ENCODE results near the gene HOGA1.
"Not testable (repeated sequence)": the region's sequence is repeated elsewhere in the genome, so short reads cannot be mapped to it uniquely, and the experiment has no call there.

The HOGA1 gene

GRCh38 chr10:97551271-97551670, 32.9 kb upstream of the HOGA1 start:
- no peak for TF ChIP-seq CTCF (IDR thresholded peaks at IDR 0.05; ENCODE audit: insufficient read depth, low read length, poor library complexity, severe bottlenecking)

GRCh38 chr10:97553575-97554031, 30.6 kb upstream of the HOGA1 start:
- Histone ChIP-seq H3K4me3 (replicated peaks; ENCODE audit: low read depth, low read length) (no peak overlapping the region), H3K27me3 (replicated peaks; ENCODE audit: control insufficient read depth, insufficient read depth, low read length) (no peaks in the 10 kb centered on the region), H3K36me3 (ENCODE audit: control insufficient read depth, insufficient read depth, low read length) (no peaks in the 10 kb centered on the region)
- peak; percentile 91 for TF ChIP-seq CTCF (IDR thresholded peaks at IDR 0.05; ENCODE audit: insufficient read depth, low read length, poor library complexity, severe bottlenecking)
- peak; percentile 54 for DNase-seq (ENCODE audit: extremely low read depth, insufficient read length)

More at GRCh38 chr10:97551271-97551670, 32.9 kb upstream of the HOGA1 start:
- no peaks in the 10 kb centered on the region for H3K27me3 ChIP-seq (replicated peaks; ENCODE audit: control insufficient read depth, insufficient read depth, low read length)
- DNase-seq (ENCODE audit: extremely low read depth, insufficient read length) = no peak
- no peaks in the 10 kb centered on the region for H3K36me3 ChIP-seq (ENCODE audit: control insufficient read depth, insufficient read depth, low read length)
- H3K4me3 ChIP-seq (replicated peaks; ENCODE audit: low read depth, low read length) = no peak overlapping the region

- DNase-seq (ENCODE audit: extremely low read depth, insufficient read length) = not testable (repeated sequence)
These were observed 29.9 kb upstream of the HOGA1 start for GRCh38 chr10:97554336-97554735.

GRCh38 chr10:97555541-97555940, 28.6 kb upstream of the HOGA1 start:
- DNase-seq (ENCODE audit: extremely low read depth, insufficient read length); H3K36me3 ChIP-seq (ENCODE audit: control insufficient read depth, insufficient read depth, low read length); H3K4me3 ChIP-seq (replicated peaks; ENCODE audit: low read depth, low read length); H3K27me3 ChIP-seq (replicated peaks; ENCODE audit: control insufficient read depth, insufficient read depth, low read length): not testable (repeated sequence)

More at GRCh38 chr10:97554336-97554735, 29.9 kb upstream of the HOGA1 start:
- H3K36me3 ChIP-seq (ENCODE audit: control insufficient read depth, insufficient read depth, low read length); H3K4me3 ChIP-seq (replicated peaks; ENCODE audit: low read depth, low read length); H3K27me3 ChIP-seq (replicated peaks; ENCODE audit: control insufficient read depth, insufficient read depth, low read length): not testable (repeated sequence)

GRCh38 chr10:97560731-97561381, 23.3 kb upstream of the HOGA1 start:
- not testable (repeated sequence) for H3K4me3 ChIP-seq (replicated peaks; ENCODE audit: low read depth, low read length); H3K27me3 ChIP-seq (replicated peaks; ENCODE audit: control insufficient read depth, insufficient read depth, low read length); H3K36me3 ChIP-seq (ENCODE audit: control insufficient read depth, insufficient read depth, low read length)
- DNase-seq (ENCODE audit: extremely low read depth, insufficient read length) = peak; percentile 33

GRCh38 chr10:97561386-97562077, 22.7 kb upstream of the HOGA1 start:
- not testable (repeated sequence) for H3K36me3 ChIP-seq (ENCODE audit: control insufficient read depth, insufficient read depth, low read length); DNase-seq (ENCODE audit: extremely low read depth, insufficient read length); H3K4me3 ChIP-seq (replicated peaks; ENCODE audit: low read depth, low read length); H3K27me3 ChIP-seq (replicated peaks; ENCODE audit: control insufficient read depth, insufficient read depth, low read length)

- not testable (repeated sequence) for H3K4me3 ChIP-seq (replicated peaks; ENCODE audit: low read depth, low read length); H3K27me3 ChIP-seq (replicated peaks; ENCODE audit: control insufficient read depth, insufficient read depth, low read length); DNase-seq (ENCODE audit: extremely low read depth, insufficient read length)
These were observed 21.9 kb upstream of the HOGA1 start for GRCh38 chr10:97562329-97562728.

GRCh38 chr10:97563337-97563736, 20.9 kb upstream of the HOGA1 start:
- H3K27me3 ChIP-seq (replicated peaks; ENCODE audit: control insufficient read depth, insufficient read depth, low read length) = no peaks in the 10 kb centered on the region
- no peaks in the 10 kb centered on the region for H3K36me3 ChIP-seq (ENCODE audit: control insufficient read depth, insufficient read depth, low read length)
- DNase-seq (ENCODE audit: extremely low read depth, insufficient read length) = no peak
- no peak overlapping the region for H3K4me3 ChIP-seq (replicated peaks; ENCODE audit: low read depth, low read length)
- TF ChIP-seq CTCF (IDR thresholded peaks at IDR 0.05; ENCODE audit: insufficient read depth, low read length, poor library complexity, severe bottlenecking) = no peak

More at GRCh38 chr10:97562329-97562728, 21.9 kb upstream of the HOGA1 start:
- not testable (repeated sequence) for H3K36me3 ChIP-seq (ENCODE audit: control insufficient read depth, insufficient read depth, low read length)
